HG02885 (cell line): ENCODE results near the gene SGCE.

Experiments
- ATAC-seq: cut with Tn5 transposase; IDR thresholded peaks from one replicate; pipeline ENCODE4 v1.9.1; 2021; ENCODE audit warnings: mild to moderate bottlenecking; ENCODE audit not compliant: unreplicated experiment, poor library complexity

Gene SGCE

DNA sequence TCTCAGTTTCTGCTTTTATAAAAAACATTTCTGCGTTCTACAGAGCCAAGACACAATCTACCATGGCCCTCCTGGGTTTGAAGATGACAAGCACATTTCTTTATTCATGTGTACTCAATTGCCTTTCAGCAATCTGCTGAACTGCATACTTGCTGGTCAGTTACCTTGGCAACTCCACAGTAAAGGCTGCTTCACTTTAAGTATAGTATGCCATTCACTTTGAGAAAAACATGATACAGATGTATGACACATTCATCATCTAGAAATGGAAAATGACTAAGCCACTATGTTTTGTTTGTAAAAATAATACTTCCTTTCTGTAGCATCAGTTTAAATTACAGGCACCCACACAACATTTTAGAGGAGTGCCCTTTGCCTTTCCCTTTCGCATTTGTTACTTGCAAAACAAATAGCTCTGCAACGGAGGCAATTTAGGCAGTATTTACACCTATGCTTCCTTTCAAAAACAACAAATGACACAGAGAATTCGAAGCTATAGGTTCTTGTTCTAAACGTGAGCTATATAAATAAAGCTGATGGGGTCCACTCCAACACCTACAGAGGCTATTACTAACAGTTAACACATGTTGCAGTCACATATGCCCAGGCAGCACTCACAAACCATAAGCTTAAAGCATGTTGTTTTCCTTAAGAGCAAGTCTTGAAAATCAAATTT lies 23.5 kb downstream of the SGCE start:
- ATAC-seq: no peak

GRCh38 chr7:94630855-94631254 lies 25.1 kb downstream of the SGCE start:
- no peak for ATAC-seq

- no peak for ATAC-seq
Observed at GRCh38 chr7:94623820-94624219, 32.1 kb downstream of the SGCE start.

DNA sequence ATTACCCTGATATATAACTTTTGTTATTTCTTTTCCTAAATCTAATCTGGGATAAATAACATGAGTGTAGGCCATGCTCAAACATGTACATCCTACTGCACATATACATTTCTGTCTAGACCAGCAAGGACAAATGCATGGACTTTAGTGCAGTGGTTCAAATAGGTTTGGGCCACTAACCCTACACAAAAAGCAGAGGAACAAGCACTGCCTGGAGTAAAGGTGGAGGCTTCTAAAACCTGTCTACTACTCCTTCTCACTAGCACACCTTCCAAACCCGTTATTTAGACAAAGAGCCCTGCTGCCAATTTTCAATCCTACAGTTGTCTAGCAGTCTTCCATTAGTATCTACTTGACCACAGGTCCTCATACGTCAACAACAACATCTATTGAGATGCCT lies 34.8 kb downstream of the SGCE start:
- no peak for ATAC-seq

DNA sequence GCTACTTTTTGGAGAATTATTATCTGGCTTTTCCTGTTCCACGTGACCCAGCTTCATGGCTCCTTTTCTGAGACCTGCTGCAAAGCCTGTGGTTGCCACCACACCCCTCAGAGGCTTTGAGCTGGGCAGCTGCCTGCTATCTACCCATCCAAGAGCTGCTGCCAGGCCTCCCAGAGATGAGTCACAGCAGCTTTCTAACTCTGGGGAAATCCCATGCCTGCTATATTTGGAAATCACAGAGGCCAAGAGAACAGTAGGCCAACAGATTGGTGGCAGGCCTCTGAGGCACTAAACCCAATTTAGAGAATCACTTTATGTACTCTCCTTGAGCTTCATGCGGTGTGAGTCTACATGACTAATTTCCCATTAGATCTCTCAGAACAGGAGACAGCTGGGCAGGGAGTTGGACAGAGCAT lies 35.2 kb downstream of the SGCE start:
- ATAC-seq: peak; percentile 95

DNA sequence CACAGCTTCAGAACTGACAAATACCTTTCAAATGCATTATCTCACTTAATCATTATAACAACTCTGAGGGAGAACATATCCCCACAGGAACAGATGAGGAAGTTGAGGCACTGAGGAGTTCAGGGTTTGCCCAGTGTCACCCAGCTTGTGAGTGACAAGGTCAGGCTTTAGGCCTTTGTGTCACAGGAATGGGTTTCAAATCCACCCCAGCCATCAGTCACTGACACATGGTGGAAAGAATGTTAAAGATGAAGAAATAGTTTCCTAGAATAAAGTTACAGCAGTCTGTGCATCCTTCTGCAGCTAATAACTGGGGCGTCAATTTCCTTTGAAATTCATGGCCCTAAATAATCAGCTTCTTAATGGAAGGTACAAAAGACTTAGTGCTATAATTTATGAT lies 37.8 kb downstream of the SGCE start:
- ATAC-seq: no peak

GRCh38 chr7:94616855-94617254 lies 39.1 kb downstream of the SGCE start:
- no peak for ATAC-seq

GRCh38 chr7:94615666-94616065 lies 40.3 kb downstream of the SGCE start:
- no peak for ATAC-seq

- no peak for ATAC-seq
Observed at GRCh38 chr7:94612661-94613060, 43.3 kb downstream of the SGCE start.

DNA sequence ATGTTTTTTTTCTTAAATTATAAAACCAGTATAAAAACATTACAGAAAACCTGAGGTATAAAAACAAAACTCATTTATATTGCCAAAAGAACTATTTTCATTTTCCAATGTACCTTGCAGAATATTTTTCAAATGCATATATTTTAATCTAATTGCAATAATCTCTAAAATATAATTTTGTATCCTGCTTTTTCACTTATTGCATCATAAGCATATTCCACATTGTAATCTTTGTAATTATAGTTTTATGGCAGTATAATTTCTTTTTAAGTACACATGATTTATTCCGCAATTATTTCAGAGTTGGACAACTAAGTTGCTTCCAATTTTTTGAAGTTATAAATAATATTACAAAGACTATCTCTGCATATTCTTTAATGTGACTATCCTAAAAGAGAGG lies 43.7 kb downstream of the SGCE start:
- no peak for ATAC-seq

GRCh38 chr7:94609561-94609960 lies 46.4 kb downstream of the SGCE start:
- ATAC-seq: no peak

DNA sequence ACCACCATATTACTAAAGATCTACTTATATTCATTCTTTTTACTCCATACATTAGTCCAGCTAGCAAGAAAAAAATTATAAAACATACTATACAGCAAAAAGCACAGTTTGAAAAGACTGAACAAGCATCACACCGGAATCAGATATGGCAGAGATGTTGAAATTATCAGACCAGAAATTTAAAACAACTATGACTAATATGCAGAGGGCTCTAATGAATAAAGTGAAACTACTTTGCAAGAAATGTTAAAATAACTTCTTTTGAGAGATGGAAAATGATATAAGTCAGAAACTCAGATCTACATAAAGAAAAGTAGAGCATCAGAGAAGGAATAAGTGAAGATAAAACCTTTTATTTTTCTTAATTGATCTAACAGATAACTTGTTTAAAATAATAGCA lies 50.9 kb downstream of the SGCE start:
- peak; percentile 86 for ATAC-seq

- ATAC-seq: no peak
Observed at GRCh38 chr7:94602181-94602580, 53.8 kb downstream of the SGCE start.

- ATAC-seq: no peak
Observed at GRCh38 chr7:94600267-94600666, 55.7 kb downstream of the SGCE start.

- ATAC-seq: no peak
Observed at GRCh38 chr7:94595717-94596116, 60.2 kb downstream of the SGCE start.

DNA sequence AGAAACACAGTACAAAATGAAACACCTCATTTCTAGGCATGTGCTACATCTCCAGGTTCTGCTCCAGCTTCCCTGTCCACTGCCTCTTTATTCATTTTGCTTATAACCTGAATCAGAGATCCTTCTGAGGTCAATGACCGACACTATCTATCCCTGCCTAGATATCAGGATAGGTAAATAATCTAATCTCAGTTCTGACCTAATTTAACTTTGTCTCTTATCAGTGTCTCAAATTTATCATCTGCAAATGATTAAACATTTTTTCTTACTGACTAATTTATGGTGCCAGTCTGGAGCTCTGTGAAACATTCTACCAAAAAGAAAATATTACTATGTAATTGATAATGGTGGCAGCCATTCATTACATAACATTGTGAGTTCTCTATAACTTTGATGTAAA lies 61.1 kb downstream of the SGCE start:
- ATAC-seq: no peak

GRCh38 chr7:94591176-94591575 lies 64.8 kb downstream of the SGCE start:
- ATAC-seq: peak; percentile 60

DNA sequence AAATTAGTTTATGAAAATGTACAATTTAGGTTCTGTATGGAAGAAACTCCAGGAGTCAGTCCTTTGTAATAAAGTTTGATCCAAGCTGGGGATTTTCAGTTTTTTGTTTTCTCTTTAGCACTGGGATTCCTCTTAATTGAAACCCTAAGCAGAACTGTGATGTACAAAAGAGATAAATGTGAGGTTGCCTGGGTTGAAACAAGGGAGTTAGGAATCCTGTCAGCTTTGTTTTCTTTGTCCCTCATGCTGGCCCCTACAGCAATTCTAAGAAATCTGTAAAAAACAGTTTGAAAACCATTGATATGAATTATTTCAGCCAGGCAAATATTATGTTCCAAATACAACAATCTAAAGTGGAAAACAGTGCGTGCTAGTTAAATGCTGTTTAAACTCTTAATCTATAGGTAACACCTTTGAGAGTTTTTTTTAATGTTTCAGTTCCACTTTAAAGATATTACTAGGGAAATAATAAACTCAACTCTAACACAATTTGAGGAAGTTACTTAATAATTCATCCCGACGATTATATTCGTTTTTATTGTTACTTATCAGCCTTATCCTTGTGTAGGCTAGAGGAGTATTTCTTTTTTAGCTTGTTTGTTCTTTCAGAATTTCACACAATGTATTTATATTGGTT lies 65.3 kb downstream of the SGCE start:
- ATAC-seq: peak; percentile 46

GRCh38 chr7:94588075-94588474 lies 67.9 kb downstream of the SGCE start:
- no peak for ATAC-seq

DNA sequence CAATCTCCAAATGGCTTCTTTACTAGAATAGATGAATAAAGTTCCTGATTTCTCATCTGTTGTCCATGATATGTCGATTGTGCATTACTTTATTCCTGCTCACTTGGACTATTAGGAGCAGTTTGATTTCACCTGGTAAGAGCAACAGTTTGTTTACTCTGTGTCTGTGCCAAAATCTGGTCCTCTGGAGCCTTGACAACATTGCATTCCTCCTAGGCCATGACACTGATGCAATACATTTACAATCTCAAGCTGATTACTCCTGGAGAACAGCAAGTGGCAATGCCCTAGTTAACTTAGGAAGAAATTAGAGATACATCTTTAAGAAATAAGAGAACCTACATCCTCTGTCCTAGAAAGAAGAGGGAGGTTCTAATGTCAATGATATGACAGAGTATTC lies 71.8 kb downstream of the SGCE start:
- no peak for ATAC-seq

- no peak for ATAC-seq
Observed at GRCh38 chr7:94580601-94581000, 75.3 kb downstream of the SGCE start.

GRCh38 chr7:94579470-94579869 lies 76.5 kb downstream of the SGCE start:
- no peak for ATAC-seq
